ENCODE measurements around the gene MYNN. TPM values are rescaled to one million over a fixed set of nuclear protein-coding genes. Genes with fewer than 3 reads are reported as not detected.
A peak's percentile ranks its signal among the peaks of the same experiment; 100 is the strongest.

Gene MYNN
- total RNA-seq, 1 experiment from 2014 or later = 13.5 TPM

- Histone ChIP-seq H3K9me2 (ENCODE audit: insufficient read depth) (no peaks in the 10 kb centered on the region), H3K79me2 (ENCODE audit: insufficient read depth, low read length) (no peaks in the 10 kb centered on the region), H3K9ac (ENCODE audit: low read length) (no peak overlapping the region), H3K27me3 (ENCODE audit: insufficient read depth, low read length) (no peaks in the 10 kb centered on the region), H3K4me2 (ENCODE audit: low read length) (no peak overlapping the region), H4K20me1 (ENCODE audit: insufficient read depth) (no peaks in the 10 kb centered on the region), H3K4me1 (ENCODE audit: control insufficient read depth in 1 of 2, insufficient read depth in 2 of 2, low read length in 2 of 2) (no peaks in the 10 kb centered on the region), H3K4me3 (replicated peaks in 1 of 2; ENCODE audit: low read depth in 1 of 2, low read length in 2 of 2) (no peak overlapping the region), H3K36me3 (ENCODE audit: control insufficient read depth in 1 of 2, insufficient read depth in 2 of 2, low read length in 2 of 2) (no peaks in the 10 kb centered on the region), H2AFZ (ENCODE audit: low read depth, low read length, poor library complexity, severe bottlenecking) (no peak overlapping the region), H3K9me3 (ENCODE audit: control insufficient read depth in 1 of 2, insufficient read depth in 1 of 2, low read depth in 1 of 2, low read length in 2 of 2) (no peaks in the 10 kb centered on the region), H3K27ac (ENCODE audit: low read depth, low read length) (no peak overlapping the region)
- DNase-seq (ENCODE audit: low read depth, low spot score) = no peak
- intact Hi-C loops (cut with micrococcal nuclease) = no loop called here
- CTCF ChIA-PET = interaction anchor here (0.6 kb wide), 1 partner anchor 19 kb away, joined by 3 read pairs; no protein-coding TSS in a partner anchor
- TF ChIP-seq CTCF (IDR thresholded peaks at IDR 0.05 in 2 of 3, conservative IDR thresholded peaks at IDR 0.05 in 1 of 3; ENCODE audit: borderline replicate concordance in 1 of 3, insufficient read depth in 1 of 3, low read depth in 2 of 3, low read length in 2 of 3) = peak in 1 of 3 experiments; percentile 32; a peak in 1 of 6 replicates
- no peak for TF ChIP-seq TCF7L2 (IDR thresholded peaks at IDR 0.05; ENCODE audit: borderline replicate concordance, extremely low read depth, insufficient read depth, insufficient read length)
- no peak for TF ChIP-seq POLR2A (IDR thresholded peaks at IDR 0.05; ENCODE audit: borderline replicate concordance, extremely low read depth, insufficient read depth, insufficient read length)
- no peak for TF ChIP-seq SP1 (IDR thresholded peaks at IDR 0.05; ENCODE audit: low read depth)
- no peak for TF ChIP-seq MAX (IDR thresholded peaks at IDR 0.05)
- no peak for TF ChIP-seq JUND (IDR thresholded peaks at IDR 0.05)
- ATAC-seq = peak; percentile 60
- BruUV-seq (replicated peaks) = no TSS peak
- RAD21 ChIA-PET (ENCODE audit: low non-redundant PET in 1 of 2, low total read pairs in 2 of 2, uncharacterized antibody in 2 of 2, unreplicated experiment in 2 of 2) = no interaction called here
- POLR2A ChIA-PET = no interaction called here
These were observed 40.7 kb downstream of the MYNN start for GRCh38 chr3:169813757-169814517.
